Measurements from ENCODE around the gene RNF4.

Gene RNF4

GRCh38 chr4:2432004-2432403, 36.9 kb upstream of the RNF4 start:
- no peak for DNase-seq (ENCODE audit: low read depth)
- no peak overlapping the region for H3K4me3 ChIP-seq (ENCODE audit: low read length)
- TF ChIP-seq CTCF (conservative IDR thresholded peaks at IDR 0.05; ENCODE audit: low read length) = no peak

GRCh38 chr4:2432991-2433530, 35.8 kb upstream of the RNF4 start:
- H3K4me3 ChIP-seq (ENCODE audit: low read length) = no peak overlapping the region
- no peak for TF ChIP-seq CTCF (conservative IDR thresholded peaks at IDR 0.05; ENCODE audit: low read length)
- peak; percentile 11 for DNase-seq (ENCODE audit: low read depth)

- H3K4me3 ChIP-seq (ENCODE audit: low read length) = no peak overlapping the region
- no peak for DNase-seq (ENCODE audit: low read depth)
- no peak for TF ChIP-seq CTCF (conservative IDR thresholded peaks at IDR 0.05; ENCODE audit: low read length)
Measured at GRCh38 chr4:2433609-2434350, 35.1 kb upstream of the RNF4 start.

- no peak for DNase-seq (ENCODE audit: low read depth)
- TF ChIP-seq CTCF (conservative IDR thresholded peaks at IDR 0.05; ENCODE audit: low read length) = no peak
- H3K4me3 ChIP-seq (ENCODE audit: low read length) = no peak overlapping the region
Measured at GRCh38 chr4:2434420-2434819, 34.5 kb upstream of the RNF4 start.

- peak; percentile 54 for DNase-seq (ENCODE audit: low read depth)
- H3K4me3 ChIP-seq (ENCODE audit: low read length) = no peak overlapping the region
- peak; percentile 57 for TF ChIP-seq CTCF (conservative IDR thresholded peaks at IDR 0.05; ENCODE audit: low read length)
Measured at GRCh38 chr4:2436301-2436700, 32.6 kb upstream of the RNF4 start.

GRCh38 chr4:2436761-2437474, 32.0 kb upstream of the RNF4 start:
- no peak for TF ChIP-seq CTCF (conservative IDR thresholded peaks at IDR 0.05; ENCODE audit: low read length)
- no peak overlapping the region for H3K4me3 ChIP-seq (ENCODE audit: low read length)
- no peak for DNase-seq (ENCODE audit: low read depth)

Measured in AG10803 (cell line).